Right lobe of liver (tissue), 4 donors: Measurements from ENCODE around the gene TMEM253.

Source experiments
- POLR2A ChIP-seq: fragments of 450-650 bp; IDR thresholded peaks from one replicate; pipeline ENCODE4 v1.6.1; 2017; ENCODE audit warnings: antibody characterized with exemption, mild to moderate bottlenecking
- TF ChIP-seq, protein P1 (sequence below), 4 donors: fragments of 200-600 bp in 3 of 4; fragments of 450-650 bp in 1 of 4; IDR thresholded peaks; one replicate each; pipeline versions ENCODE4 v1.5.1 to v1.8.0; 2016 to 2022; ENCODE audit warnings: antibody characterized with exemption in 4 of 4, mild to moderate bottlenecking in 2 of 4
- donor health status: DM: no; HTN: no; CAD: no.
- donor health status: DM: no; HTN: no; CAD: no.
- donor health status: DM: no; HTN: yes; CAD: no.

GRCh38 chr14:21096978-21097635 is 3.8 kb upstream of the TMEM253 start:
- TF ChIP-seq POLR2A: no peak
- TF ChIP-seq, protein P1, sequence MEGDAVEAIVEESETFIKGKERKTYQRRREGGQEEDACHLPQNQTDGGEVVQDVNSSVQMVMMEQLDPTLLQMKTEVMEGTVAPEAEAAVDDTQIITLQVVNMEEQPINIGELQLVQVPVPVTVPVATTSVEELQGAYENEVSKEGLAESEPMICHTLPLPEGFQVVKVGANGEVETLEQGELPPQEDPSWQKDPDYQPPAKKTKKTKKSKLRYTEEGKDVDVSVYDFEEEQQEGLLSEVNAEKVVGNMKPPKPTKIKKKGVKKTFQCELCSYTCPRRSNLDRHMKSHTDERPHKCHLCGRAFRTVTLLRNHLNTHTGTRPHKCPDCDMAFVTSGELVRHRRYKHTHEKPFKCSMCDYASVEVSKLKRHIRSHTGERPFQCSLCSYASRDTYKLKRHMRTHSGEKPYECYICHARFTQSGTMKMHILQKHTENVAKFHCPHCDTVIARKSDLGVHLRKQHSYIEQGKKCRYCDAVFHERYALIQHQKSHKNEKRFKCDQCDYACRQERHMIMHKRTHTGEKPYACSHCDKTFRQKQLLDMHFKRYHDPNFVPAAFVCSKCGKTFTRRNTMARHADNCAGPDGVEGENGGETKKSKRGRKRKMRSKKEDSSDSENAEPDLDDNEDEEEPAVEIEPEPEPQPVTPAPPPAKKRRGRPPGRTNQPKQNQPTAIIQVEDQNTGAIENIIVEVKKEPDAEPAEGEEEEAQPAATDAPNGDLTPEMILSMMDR (IDR thresholded peaks at IDR 0.05): no peak
